K562 (cell line): ENCODE measurements around the gene RGL2. TPM values are rescaled to one million over a fixed set of nuclear protein-coding genes. Genes with fewer than 3 reads are reported as not detected.
A peak's percentile ranks its signal among the peaks of the same experiment; 100 is the strongest.

Experiments
- CBX3 ChIP-seq, 2 experiments: IDR thresholded peaks; 1 replicate in 1 of 2; 2 replicates in 1 of 2; pipeline ENCODE4 v1.6.1; 2012; ENCODE audit warnings: inconsistent platforms in 2 of 2, low read length in 2 of 2, borderline replicate concordance in 1 of 2, control low read depth in 1 of 2
- CXXC5 ChIP-seq: fragments of 250-450 bp; sonication (Bioruptor Pico); IDR thresholded peaks from 2 replicates; pipeline ENCODE4 v1.8.0; 2022; ENCODE audit warnings: inconsistent platforms, mild to moderate bottlenecking, moderate library complexity
- E2F1 ChIP-seq: sonication (generic); formaldehyde crosslinking; IDR thresholded peaks from 2 replicates; pipeline ENCODE4 v1.8.1; 2023; ENCODE audit warnings: mild to moderate bottlenecking, missing genetic modification reagents, moderate library complexity
- ELF4 ChIP-seq: fragments of 450-650 bp; formaldehyde crosslinking; IDR thresholded peaks from 2 replicates; pipeline ENCODE4 v1.4.0; 2022; ENCODE audit warnings: missing genetic modification characterization
- FIP1L1 ChIP-seq: fragments of 200-400 bp; formaldehyde crosslinking; IDR thresholded peaks from 2 replicates; pipeline ENCODE4 v1.6.1; 2018; ENCODE audit warnings: mild to moderate bottlenecking, low read depth, low read length; ENCODE audit not compliant: poor library complexity, severe bottlenecking
- HDAC1 ChIP-seq, 2 experiments: fragments of 450-650 bp; IDR thresholded peaks; 2 replicates each; pipeline ENCODE4 v1.6.1; 2016 to 2017; ENCODE audit warnings: inconsistent platforms in 1 of 2, mild to moderate bottlenecking in 1 of 2, moderate library complexity in 1 of 2
- KAT2B ChIP-seq: IDR thresholded peaks from one replicate; pipeline ENCODE4 v1.6.1; 2012; ENCODE audit warnings: low read depth, mild to moderate bottlenecking, control low read depth, inconsistent platforms, low read length, moderate library complexity
- MCM3 ChIP-seq: fragments of 450-650 bp; IDR thresholded peaks from 2 replicates; pipeline ENCODE4 v1.6.1; 2016
- NCOR1 ChIP-seq: fragments of 450-650 bp; IDR thresholded peaks from 2 replicates; pipeline ENCODE4 v1.6.1; 2016; ENCODE audit warnings: mild to moderate bottlenecking, moderate library complexity
- NFIX ChIP-seq: fragments of 250-450 bp; sonication (Bioruptor Pico); IDR thresholded peaks from 2 replicates; pipeline ENCODE4 v1.4.0; 2020; ENCODE audit warnings: low read depth, mild to moderate bottlenecking, moderate library complexity
- NR2F6 ChIP-seq: fragments of 450-650 bp; formaldehyde crosslinking; IDR thresholded peaks from 2 replicates; pipeline ENCODE4 v1.4.0; 2020; ENCODE audit warnings: mild to moderate bottlenecking
- NR4A1 ChIP-seq, 2 experiments: fragments of 250-450 bp in 1 of 2; fragments of 450-650 bp in 1 of 2; sonication (Bioruptor Pico) in 1 of 2; IDR thresholded peaks; 2 replicates each; pipeline versions ENCODE4 v1.4.0 to v1.6.1; 2016 to 2020; ENCODE audit warnings: mild to moderate bottlenecking in 2 of 2, missing compliant biosample characterization in 1 of 2, missing genetic modification characterization in 1 of 2, moderate library complexity in 1 of 2
- PHTF2 ChIP-seq: fragments of 250-450 bp; sonication (Bioruptor Pico); IDR thresholded peaks from 2 replicates; pipeline ENCODE4 v1.5.0; 2021; ENCODE audit warnings: mild to moderate bottlenecking
- PTRF ChIP-seq: fragments of 450-650 bp; IDR thresholded peaks from 2 replicates; pipeline ENCODE4 v1.6.1; 2016; ENCODE audit warnings: mild to moderate bottlenecking, missing genetic modification characterization, missing compliant biosample characterization
- RBM34 ChIP-seq: fragments of 200-400 bp; formaldehyde crosslinking; IDR thresholded peaks from 2 replicates; pipeline ENCODE4 v1.6.1; 2018; ENCODE audit warnings: low read length, borderline replicate concordance; ENCODE audit not compliant: insufficient read depth
- SAP30 ChIP-seq: fragments of 200-600 bp; sonication (generic); IDR thresholded peaks from 2 replicates; pipeline ENCODE4 v1.6.1; 2012; ENCODE audit warnings: borderline replicate concordance, low read depth, mild to moderate bottlenecking, moderate library complexity, low read length, control low read depth, inconsistent platforms; ENCODE audit not compliant: insufficient read depth, poor library complexity, severe bottlenecking
- SIN3A ChIP-seq, 2 experiments: fragments of 150-350 bp in 1 of 2; IDR thresholded peaks; 2 replicates each; pipeline ENCODE4 v1.6.1; 2011 to 2016; ENCODE audit warnings: borderline replicate concordance in 2 of 2, low read depth in 2 of 2, low read length in 2 of 2, mild to moderate bottlenecking in 2 of 2, moderate library complexity in 2 of 2; ENCODE audit not compliant: control insufficient read depth in 1 of 2
- TEAD1 ChIP-seq, 2 experiments: fragments of 450-650 bp in 1 of 2; sonication (generic) in 1 of 2; formaldehyde crosslinking; IDR thresholded peaks; 2 replicates each; pipeline versions ENCODE4 v1.4.0 to v1.8.0; 2020 to 2022; ENCODE audit warnings: mild to moderate bottlenecking in 2 of 2, missing genetic modification reagents in 1 of 2
- ZBED1 ChIP-seq: IDR thresholded peaks from 2 replicates; pipeline ENCODE4 v1.6.1; 2014
- ZNF239 ChIP-seq: fragments of 250-450 bp; sonication (Bioruptor Pico); IDR thresholded peaks from 2 replicates; pipeline ENCODE4 v1.4.0; 2020; ENCODE audit warnings: mild to moderate bottlenecking
- ZNF57 ChIP-seq: fragments of 450-650 bp; formaldehyde crosslinking; IDR thresholded peaks from 2 replicates; pipeline ENCODE4 v1.4.0; 2020; ENCODE audit warnings: mild to moderate bottlenecking, moderate library complexity
- polyA plus RNA-seq, 8 experiments: library from polyadenylated mRNA; depleted of rRNA in 4 of 8; stranded (reverse) in 5 of 8; unstranded in 3 of 8; fragments of >200 nt; fragmentation: Nextera tagmentation in 2 of 8; fragmentation: Illumina TruSeq in 1 of 8; extraction: Ambion mirVana in 2 of 8; extraction: Trizol in 1 of 8; gene quantifications; 2 replicates each; pipeline versions ENCODE4 v1.2.1 to v1.2.3, GENCODE V29; 2011 to 2014; ENCODE audit warnings: inconsistent platforms in 1 of 8, missing spikeins in 1 of 8
- total RNA-seq, 7 experiments: library from RNA; depleted of rRNA in 6 of 7; stranded (reverse); fragments of >200 nt in 6 of 7; fragmentation: Illumina TruSeq in 2 of 7; extraction: Trizol in 2 of 7; gene quantifications; 2 replicates each; pipeline versions ENCODE4 v1.2.1 to v1.2.3, GENCODE V29; 2011 to 2021; ENCODE audit warnings: low replicate concordance in 1 of 7
- TF ChIP-seq, protein P1 (sequence below): IDR thresholded peaks from 2 replicates; pipeline ENCODE4 v1.6.1; 2012; ENCODE audit warnings: low read depth, low read length, improper control_type of control experiment, borderline replicate concordance
- TF ChIP-seq, protein P2 (sequence below): fragments of 250-450 bp; sonication (Bioruptor Pico); IDR thresholded peaks from 2 replicates; pipeline ENCODE4 v1.5.1; 2021; ENCODE audit warnings: mild to moderate bottlenecking

The RGL2 gene
- total and polyA plus RNA-seq, 9 of the 15 experiments (the other 6 are each of a cell fraction or from before 2014, with no cell fraction given): 1.8 to 57.1 (median 19.5) TPM

GRCh38 chr6:33273924-33274902 is 24.5 kb downstream of the RGL2 start (continued):
- TF ChIP-seq NFIX (CRISPR knock-in tag) (no peak), PTRF (tag) (no peak), MCM3 (no peak), TEAD1 (CRISPR knock-in tag; IDR thresholded peaks at IDR 0.05) (no peak), CBX3 (IDR thresholded peaks at IDR 0.05; ENCODE audit: borderline replicate concordance in 1 of 2, low read length in 2 of 2) (0 out of 3 replicates have a peak, but pooled peaks of 1 of the 2 experiments have one; percentile 14), PHTF2 (CRISPR knock-in tag) (no peak), NR4A1 (CRISPR knock-in tag; IDR thresholded peaks at IDR 0.05) (0 out of 2 replicates have a peak, but pooled peaks have one; percentile 24), NR4A1 (tag; IDR thresholded peaks at IDR 0.05) (no peak), HDAC1 (IDR thresholded peaks at IDR 0.05) (peak; percentile 47 to 76; a peak in 2 of 4 replicates), ZNF57 (CRISPR knock-in tag) (no peak), ELF4 (no peak), ZNF239 (no peak), ZBED1 (0 out of 2 replicates have a peak, but pooled peaks have one; percentile 29), SIN3A (IDR thresholded peaks at IDR 0.05; ENCODE audit: borderline replicate concordance in 2 of 2, control insufficient read depth in 1 of 2, low read depth in 2 of 2, low read length in 2 of 2) (peak in 1 of 2 experiments; percentile 12; a peak in 1 of 4 replicates), RBM34 (no peak), SAP30 (no peak), NCOR1 (peak; percentile 46), KAT2B (no peak), CXXC5 (CRISPR knock-in tag) (peak; percentile 22; the same call in 1 of the 2 replicates), NR2F6 (no peak), FIP1L1 (no peak), E2F1 (CRISPR knock-in tag) (no peak)
- TF ChIP-seq, protein P1, sequence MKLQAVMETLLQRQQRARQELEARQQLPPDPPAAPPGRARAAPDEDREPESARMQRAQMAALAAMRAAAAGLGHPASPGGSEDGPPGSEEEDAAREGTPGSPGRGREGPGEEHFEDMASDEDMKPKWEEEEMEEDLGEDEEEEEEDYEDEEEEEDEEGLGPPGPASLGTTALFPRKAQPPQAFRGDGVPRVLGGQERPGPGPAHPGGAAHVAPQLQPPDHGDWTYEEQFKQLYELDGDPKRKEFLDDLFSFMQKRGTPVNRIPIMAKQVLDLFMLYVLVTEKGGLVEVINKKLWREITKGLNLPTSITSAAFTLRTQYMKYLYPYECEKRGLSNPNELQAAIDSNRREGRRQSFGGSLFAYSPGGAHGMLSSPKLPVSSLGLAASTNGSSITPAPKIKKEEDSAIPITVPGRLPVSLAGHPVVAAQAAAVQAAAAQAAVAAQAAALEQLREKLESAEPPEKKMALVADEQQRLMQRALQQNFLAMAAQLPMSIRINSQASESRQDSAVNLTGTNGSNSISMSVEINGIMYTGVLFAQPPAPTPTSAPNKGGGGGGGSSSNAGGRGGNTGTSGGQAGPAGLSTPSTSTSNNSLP: no peak
- TF ChIP-seq, protein P2, sequence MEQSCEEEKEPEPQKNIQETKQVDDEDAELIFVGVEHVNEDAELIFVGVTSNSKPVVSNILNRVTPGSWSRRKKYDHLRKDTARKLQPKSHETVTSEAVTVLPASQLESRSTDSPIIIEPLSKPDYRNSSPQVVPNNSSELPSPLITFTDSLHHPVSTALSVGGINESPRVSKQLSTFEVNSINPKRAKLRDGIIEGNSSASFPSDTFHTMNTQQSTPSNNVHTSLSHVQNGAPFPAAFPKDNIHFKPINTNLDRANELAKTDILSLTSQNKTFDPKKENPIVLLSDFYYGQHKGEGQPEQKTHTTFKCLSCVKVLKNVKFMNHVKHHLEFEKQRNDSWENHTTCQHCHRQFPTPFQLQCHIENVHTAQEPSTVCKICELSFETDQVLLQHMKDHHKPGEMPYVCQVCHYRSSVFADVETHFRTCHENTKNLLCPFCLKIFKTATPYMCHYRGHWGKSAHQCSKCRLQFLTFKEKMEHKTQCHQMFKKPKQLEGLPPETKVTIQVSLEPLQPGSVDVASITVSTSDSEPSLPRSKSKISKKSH (CRISPR knock-in tag): no peak
